Body of pancreas (tissue), 4 donors: ENCODE data around the gene CRLF1.

Source experiments
- CTCF ChIP-seq, 7 experiments: fragments of 450-650 bp in 4 of 7; fragments of 200-600 bp in 3 of 7; sonication (generic) in 3 of 7; IDR thresholded peaks; one replicate each; pipeline ENCODE4 v1.5.1; 2016 to 2019; ENCODE audit warnings: antibody characterized with exemption in 7 of 7
- POLR2A ChIP-seq, 3 donors: fragments of 450-650 bp; IDR thresholded peaks; one replicate each; pipeline ENCODE4 v1.6.1; 2016; ENCODE audit warnings: antibody characterized with exemption in 3 of 3, mild to moderate bottlenecking in 2 of 3

- TF ChIP-seq CTCF (IDR thresholded peaks at IDR 0.05), result no peak
- no peak for TF ChIP-seq POLR2A (IDR thresholded peaks at IDR 0.05)
Measured at GRCh38 chr19:18586306-18586705, 20.3 kb downstream of the CRLF1 start.
